DOHH2 (cell line): ENCODE data around the gene TTC28.

Experiments used
- CTCF ChIP-seq: fragments of 200-600 bp; sonication (generic); IDR thresholded peaks from one replicate; pipeline ENCODE4 v1.5.1; 2014; ENCODE audit warnings: antibody characterized with exemption, mild to moderate bottlenecking, low read depth, low read length; ENCODE audit not compliant: poor library complexity, severe bottlenecking
- EZH2phosphoT487 ChIP-seq: fragments of 200-600 bp; sonication (generic); IDR thresholded peaks from 2 replicates; pipeline ENCODE4 v1.6.1; 2017; ENCODE audit warnings: borderline replicate concordance, mild to moderate bottlenecking, antibody characterized with exemption, low read length, moderate library complexity, mixed read lengths

DNA sequence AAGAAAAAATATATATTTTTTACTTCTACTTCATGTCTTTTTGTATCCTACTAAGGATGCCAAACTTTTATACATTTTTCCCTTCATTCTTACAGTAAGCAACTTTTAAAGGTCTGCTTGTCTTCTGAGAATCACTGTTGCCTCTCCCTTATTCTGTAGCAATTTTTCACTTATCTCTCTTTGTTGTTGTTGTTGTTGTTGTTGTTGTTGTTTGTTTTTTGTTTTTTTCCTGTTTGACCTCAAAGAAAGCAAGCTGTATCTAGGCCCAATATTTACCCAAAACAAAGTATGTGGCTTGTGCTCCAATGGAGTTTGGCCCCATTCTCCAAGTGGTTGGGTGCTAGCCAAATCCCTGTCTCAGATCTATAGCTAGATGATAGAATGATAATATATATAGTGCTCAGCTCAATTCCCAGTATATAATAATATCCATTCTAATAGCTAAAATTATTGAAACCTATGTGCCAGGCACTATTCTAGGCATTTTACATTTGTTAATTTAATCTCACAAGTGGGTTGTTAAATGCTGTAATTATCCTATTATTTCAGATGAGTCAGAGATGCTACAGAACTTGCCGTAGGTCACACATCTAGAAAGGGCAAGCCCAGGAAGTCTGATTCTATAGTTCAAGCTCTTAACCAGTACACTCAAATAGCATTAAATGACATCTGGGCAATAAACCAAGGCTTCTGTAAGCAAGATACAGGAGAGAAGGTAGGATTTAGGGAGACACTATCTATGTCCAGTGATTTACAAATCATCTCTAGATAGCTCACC lies 555.5 kb downstream of the TTC28 start:
- TF ChIP-seq CTCF (no peak), EZH2phosphoT487 (no peak)
